Mesodermal cell (in vitro differentiated cells): ENCODE measurements around the gene GOLGA6A.
"Not testable (repeated sequence)": the region's sequence is repeated elsewhere in the genome, so short reads cannot be mapped to it uniquely, and the experiment has no call there.

Source experiments
- H3K27ac ChIP-seq: 2 replicates; pipeline ENCODE4 v1.7.0; 2013; ENCODE audit warnings: mild to moderate bottlenecking, low read depth, low read length, moderate library complexity; ENCODE audit not compliant: severe bottlenecking
- H3K36me3 ChIP-seq: 2 replicates; pipeline ENCODE4 v1.7.1; 2013; ENCODE audit warnings: mild to moderate bottlenecking, low read length, moderate library complexity; ENCODE audit not compliant: control insufficient read depth, insufficient read depth
- H3K4me1 ChIP-seq: one replicate; pipeline ENCODE4 v1.7.1; 2013; ENCODE audit warnings: mild to moderate bottlenecking, low read length; ENCODE audit not compliant: insufficient read depth, control insufficient read depth, poor library complexity, severe bottlenecking
- H3K4me3 ChIP-seq: 2 replicates; pipeline ENCODE4 v1.7.0; 2013; ENCODE audit warnings: low read length, control low read depth, mild to moderate bottlenecking; ENCODE audit not compliant: insufficient read depth, poor library complexity, severe bottlenecking; ENCODE audit errors: extremely low read depth
- H3K9me3 ChIP-seq: 2 replicates; pipeline ENCODE4 v1.7.1; 2013; ENCODE audit warnings: mild to moderate bottlenecking, low read length, moderate library complexity; ENCODE audit not compliant: control insufficient read depth
- WGBS, 2 experiments: methylation state at CpG; one replicate each; pipeline ENCODE4 v1.1.5; 2013; ENCODE audit warnings: missing lambda C conversion rate in 2 of 2; ENCODE audit not compliant: insufficient coverage in 2 of 2; 5-methylcytosine and 5-hydroxymethylcytosine counted together

The GOLGA6A gene

GRCh38 chr15:74063425-74064146 is 18.8 kb downstream of the GOLGA6A start:
- not testable (repeated sequence) for H3K4me1 ChIP-seq, H3K36me3 ChIP-seq, H3K4me3 ChIP-seq, H3K27ac ChIP-seq, H3K9me3 ChIP-seq
- 90 to 95% methylated on average over 5 to 6 of the region's 17 CpGs for WGBS, 2 experiments

- Histone ChIP-seq H3K27ac (no peak overlapping the region), H3K9me3 (no peaks in the 10 kb centered on the region), H3K36me3 (no peaks in the 10 kb centered on the region), H3K4me3 (no peak overlapping the region), H3K4me1 (no peaks in the 10 kb centered on the region)
- 92 to 94% methylated on average over 7 of the region's 7 CpGs for WGBS, 2 experiments
These were observed 19.7 kb downstream of the GOLGA6A start for GRCh38 chr15:74062671-74063070.

DNA sequence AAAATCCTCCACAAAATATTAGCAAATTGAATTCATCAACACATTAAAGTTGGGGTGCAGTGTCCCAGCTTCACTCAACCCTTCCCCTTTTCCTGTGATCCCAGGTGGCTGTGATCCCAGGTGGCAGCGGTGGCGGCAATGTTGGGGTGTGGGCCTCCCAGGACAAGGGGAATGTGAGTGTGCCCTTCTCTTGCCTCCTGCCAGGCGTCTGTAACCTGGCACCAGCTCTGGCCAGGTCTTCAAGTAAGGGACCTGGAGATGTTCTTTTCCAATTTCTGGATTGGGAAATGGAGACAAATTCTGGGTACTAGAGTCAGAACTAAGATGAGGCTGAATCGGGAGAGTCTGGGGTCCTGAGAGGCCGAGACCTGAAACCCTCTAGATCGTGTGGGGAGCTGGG is 20.1 kb downstream of the GOLGA6A start:
- H3K27ac ChIP-seq = no peak overlapping the region
- H3K4me3 ChIP-seq = no peak overlapping the region
- 96% methylated on average over 3 to 6 of the region's 6 CpGs for WGBS, 2 experiments
- no peaks in the 10 kb centered on the region for H3K9me3 ChIP-seq
- no peaks in the 10 kb centered on the region for H3K4me1 ChIP-seq
- no peaks in the 10 kb centered on the region for H3K36me3 ChIP-seq

DNA sequence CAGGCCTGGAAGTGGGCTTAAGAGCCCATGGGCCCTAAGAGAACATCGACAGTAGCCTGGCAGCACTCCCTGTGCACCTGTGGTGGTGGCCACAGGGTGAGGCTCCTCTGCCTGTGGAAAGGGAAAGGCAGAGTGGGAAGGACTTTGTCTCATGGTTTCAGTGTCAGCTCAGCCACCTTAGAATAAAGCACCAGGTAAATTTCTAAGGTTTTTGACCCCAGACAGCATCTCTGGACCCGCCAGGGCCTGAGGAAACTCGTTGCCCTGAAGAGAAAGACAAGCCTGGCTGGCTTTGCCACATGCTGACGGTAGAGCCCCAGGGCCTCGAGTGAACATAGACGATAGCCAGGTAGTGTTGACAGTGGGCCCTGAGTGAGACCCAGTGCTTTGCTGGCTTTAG is 22.1 kb downstream of the GOLGA6A start:
- 69 to 89% methylated on average over 5 to 6 of the region's 6 CpGs for WGBS, 2 experiments
- H3K36me3 ChIP-seq = no peaks in the 10 kb centered on the region
- H3K4me1 ChIP-seq = no peaks in the 10 kb centered on the region
- no peaks in the 10 kb centered on the region for H3K9me3 ChIP-seq
- no peak overlapping the region for H3K4me3 ChIP-seq
- H3K27ac ChIP-seq = no peak overlapping the region

- H3K9me3 ChIP-seq, H3K27ac ChIP-seq, H3K4me3 ChIP-seq, H3K4me1 ChIP-seq, H3K36me3 ChIP-seq: not testable (repeated sequence)
- WGBS, 2 experiments = 87 to 97% methylated on average over 4 to 6 of the region's 6 CpGs
These were observed 23.1 kb downstream of the GOLGA6A start for GRCh38 chr15:74059050-74059833.

DNA sequence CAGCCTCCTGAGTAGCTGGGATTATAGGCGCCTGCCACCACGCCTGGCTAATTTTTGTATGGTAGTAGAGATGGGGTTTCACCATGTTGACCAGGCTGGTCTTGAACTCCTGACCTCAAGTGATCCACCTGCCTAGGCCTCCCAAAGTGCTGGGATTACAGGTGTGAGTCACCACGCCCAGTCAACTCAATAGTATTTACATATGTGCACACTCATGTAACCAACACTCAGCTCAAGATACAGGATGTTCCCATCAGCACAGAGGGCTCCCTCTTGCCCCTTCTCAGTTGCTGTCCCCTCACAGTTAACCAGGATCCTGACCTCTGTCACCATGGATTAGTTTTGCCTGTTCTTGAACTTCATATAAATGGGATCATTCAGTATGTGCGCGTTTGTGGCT is 26.0 kb downstream of the GOLGA6A start:
- not testable (repeated sequence) for H3K9me3 ChIP-seq, H3K36me3 ChIP-seq, H3K4me3 ChIP-seq, H3K27ac ChIP-seq, H3K4me1 ChIP-seq
- WGBS, 2 experiments = 94 to 100% methylated on average over 3 to 5 of the region's 5 CpGs

- no peaks in the 10 kb centered on the region for H3K36me3 ChIP-seq
- WGBS, 2 experiments = 94% methylated on average over 2 of the region's 2 CpGs; no CpG with 5 or more reads in 1 of the 2 experiments
- no peak overlapping the region for H3K4me3 ChIP-seq
- H3K4me1 ChIP-seq = peaks cover 3% of the 10 kb centered on the region
- no peaks in the 10 kb centered on the region for H3K9me3 ChIP-seq
- H3K27ac ChIP-seq = no peak overlapping the region
These were observed 26.5 kb downstream of the GOLGA6A start for GRCh38 chr15:74055804-74056203.

DNA sequence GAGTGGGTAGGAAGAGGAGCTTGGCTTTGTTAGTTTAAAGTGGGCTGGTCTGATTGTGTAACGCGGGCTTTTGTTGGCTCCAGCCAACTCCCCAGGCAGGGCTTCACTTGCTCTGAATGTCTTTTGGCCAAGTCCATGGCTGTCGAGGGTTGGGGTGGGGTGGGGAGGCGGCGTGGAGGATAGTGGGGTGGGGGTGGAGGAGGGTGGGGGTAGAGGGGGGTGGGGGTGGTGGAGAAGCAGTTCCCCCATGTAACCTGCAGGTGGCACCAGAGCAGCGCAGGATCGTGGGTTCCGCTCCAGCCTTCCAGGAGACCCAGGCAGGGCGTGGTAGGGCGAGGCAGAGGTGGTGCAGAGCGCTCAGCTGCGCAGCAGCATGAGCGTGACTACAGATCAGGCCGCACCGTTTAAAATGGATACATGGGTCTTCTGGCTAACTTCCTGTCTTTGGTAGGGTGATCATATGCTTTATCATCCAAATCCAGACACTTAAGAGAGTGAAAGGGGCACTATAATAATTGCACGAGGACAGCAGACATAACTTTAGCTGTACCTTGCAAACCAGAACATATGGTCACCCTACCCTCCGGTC is 28.3 kb downstream of the GOLGA6A start:
- no peaks in the 10 kb centered on the region for H3K9me3 ChIP-seq
- WGBS, 2 experiments = 26 to 30% methylated on average over 6 to 7 of the region's 17 CpGs
- H3K4me1 ChIP-seq = peaks cover 3% of the 10 kb centered on the region
- H3K4me3 ChIP-seq = no peak overlapping the region
- no peaks in the 10 kb centered on the region for H3K36me3 ChIP-seq
- no peak overlapping the region for H3K27ac ChIP-seq

DNA sequence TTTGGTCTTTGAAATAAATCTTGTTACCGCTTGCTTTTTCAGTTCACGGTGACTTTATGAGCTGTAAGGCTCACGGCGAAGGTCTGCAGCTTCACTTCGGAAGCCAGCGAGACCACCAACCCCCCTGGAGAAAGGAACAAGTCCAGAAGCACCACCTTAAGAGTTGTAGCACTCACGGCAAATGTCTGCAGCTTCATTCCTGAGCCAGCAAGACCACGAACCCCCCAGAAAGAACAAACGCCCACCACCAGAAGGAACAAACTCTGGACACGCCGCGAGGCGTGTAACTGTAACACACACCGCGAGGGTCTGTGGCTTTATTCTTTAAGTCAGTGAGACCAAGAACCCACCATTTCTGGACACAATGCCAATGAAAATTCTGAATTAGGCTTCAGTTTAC is 28.8 kb downstream of the GOLGA6A start:
- Histone ChIP-seq H3K4me3 (no peak overlapping the region), H3K27ac (no peak overlapping the region), H3K4me1 (peaks cover 3% of the 10 kb centered on the region), H3K9me3 (no peaks in the 10 kb centered on the region), H3K36me3 (no peaks in the 10 kb centered on the region)
- WGBS, 2 experiments = 90 to 95% methylated on average over 10 to 15 of the region's 15 CpGs

DNA sequence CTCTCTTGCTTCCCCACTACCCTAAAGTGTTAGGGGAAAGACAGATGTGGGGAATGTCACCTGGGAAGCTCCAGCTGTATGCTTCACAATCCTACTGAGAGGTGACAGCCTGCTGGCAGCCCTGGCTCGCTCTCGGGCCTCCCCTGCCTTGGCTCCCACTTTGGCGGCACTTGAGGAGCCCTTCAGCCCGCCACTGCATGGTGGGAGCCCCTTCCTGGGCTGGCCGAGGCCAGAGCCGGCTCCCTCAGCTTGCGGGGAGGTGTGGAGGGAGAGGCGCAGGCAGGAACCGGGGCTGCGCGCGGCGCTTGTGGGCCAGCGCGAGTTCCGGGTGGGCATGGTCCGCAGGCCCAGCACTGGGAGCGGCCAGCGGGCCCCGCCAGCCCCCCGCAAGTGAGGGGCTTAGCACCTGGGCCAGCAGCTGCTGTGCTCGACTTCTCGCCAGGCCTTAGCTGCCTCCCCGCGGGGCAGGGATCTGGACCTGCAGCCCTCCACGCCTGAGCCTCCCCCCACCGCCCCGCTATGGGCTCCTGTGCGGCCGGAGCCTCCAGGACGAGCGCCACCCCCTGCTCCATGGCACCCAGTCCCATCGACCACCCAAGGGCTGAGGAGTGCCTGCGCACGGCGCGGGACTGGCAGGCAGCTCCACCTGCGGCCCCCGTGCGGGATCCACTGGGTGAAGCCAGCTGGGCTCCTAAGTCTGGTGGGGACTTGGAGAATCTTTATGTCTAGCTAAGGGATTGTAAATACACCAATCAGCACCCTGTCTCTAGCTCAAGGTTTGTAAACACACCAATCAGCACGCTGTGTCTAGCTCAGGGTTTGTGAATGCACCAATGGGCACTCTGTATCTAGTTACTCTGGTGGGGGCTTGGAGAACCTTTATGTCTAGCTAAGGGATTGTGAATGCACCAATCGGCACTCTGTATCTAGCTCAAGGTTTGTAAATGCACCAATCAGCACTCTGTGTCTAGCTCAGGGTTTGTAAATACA is 29.8 kb downstream of the GOLGA6A start:
- H3K4me1 ChIP-seq, H3K4me3 ChIP-seq, H3K36me3 ChIP-seq, H3K9me3 ChIP-seq, H3K27ac ChIP-seq: not testable (repeated sequence)
- WGBS, 2 experiments = 89 to 90% methylated on average over 27 to 29 of the region's 42 CpGs
